HG02943 (cell line): ENCODE data around the gene B9D1.

ENCODE experiments used
- ATAC-seq: cut with Tn5 transposase; IDR thresholded peaks from one replicate; pipeline ENCODE4 v1.9.1; 2021; ENCODE audit warnings: mild to moderate bottlenecking, low read depth, moderate library complexity; ENCODE audit not compliant: unreplicated experiment

The B9D1 gene

DNA sequence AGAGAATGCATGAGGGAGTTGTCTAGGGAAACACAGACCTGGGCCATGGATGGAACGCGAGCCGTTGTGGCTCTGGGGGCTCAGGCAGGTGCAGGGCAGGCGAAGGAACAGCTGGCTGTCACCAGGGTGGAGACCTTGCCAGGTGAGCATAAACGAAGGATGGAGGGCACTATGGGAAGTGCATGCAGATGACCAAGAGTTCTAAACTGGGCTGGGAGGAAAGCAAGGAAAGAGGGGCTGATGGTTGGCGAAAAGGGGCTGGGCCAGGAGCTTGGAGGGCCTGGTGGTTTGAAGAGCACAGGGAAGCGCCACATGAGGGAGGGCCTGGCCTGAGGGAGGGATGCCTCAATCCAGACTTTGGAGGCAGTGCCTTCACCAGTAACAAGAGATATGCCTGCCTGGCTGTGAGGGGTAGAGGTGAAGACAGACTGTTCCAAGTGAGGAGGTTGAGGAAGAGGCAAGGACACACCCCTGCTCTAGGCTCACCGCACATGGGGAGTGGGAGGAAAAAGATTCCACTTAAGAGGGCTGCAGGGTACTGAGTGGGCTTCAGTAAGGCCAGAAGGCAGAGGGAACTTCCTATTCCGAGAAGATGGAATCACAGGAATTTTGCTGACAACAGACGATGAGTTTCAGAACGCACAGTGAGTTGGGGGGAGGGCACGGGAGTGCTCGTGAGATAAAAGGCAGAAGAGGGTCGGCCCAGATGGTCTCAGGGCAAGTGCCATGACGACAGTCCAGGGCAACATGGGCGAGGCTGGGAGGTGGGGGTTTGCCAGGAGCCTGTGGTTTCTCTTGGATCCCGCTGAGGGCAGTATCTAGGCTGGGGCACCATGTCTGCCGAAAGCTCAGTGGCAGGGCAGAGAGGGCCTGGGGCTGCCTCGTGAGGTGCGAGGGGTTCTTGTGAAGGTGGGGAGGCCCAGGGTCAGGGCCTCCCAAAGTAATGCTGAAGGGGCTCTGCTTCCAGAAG lies 20.6 kb downstream of the B9D1 start:
- ATAC-seq = no peak

DNA sequence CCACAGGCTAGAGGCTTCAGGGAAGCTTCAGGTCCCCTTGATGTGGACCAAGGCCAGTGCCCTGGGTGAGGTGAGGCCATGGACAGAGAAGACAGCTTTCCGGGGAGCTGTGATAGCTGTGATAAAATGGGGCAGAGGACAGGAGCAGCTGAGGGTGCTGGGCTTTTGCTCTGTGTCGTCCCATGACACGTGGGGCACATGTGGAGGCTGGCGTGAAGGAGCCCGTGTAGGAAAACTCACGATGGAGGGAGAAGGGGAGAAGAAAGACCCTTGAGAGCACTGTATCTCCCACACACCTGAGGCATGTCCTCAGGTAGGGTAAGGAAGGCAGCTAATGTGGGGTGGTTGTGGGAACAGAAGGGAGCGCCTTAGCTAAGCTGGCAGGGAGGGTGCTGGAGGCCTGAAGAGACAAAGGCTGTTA lies 21.3 kb downstream of the B9D1 start:
- ATAC-seq = no peak

DNA sequence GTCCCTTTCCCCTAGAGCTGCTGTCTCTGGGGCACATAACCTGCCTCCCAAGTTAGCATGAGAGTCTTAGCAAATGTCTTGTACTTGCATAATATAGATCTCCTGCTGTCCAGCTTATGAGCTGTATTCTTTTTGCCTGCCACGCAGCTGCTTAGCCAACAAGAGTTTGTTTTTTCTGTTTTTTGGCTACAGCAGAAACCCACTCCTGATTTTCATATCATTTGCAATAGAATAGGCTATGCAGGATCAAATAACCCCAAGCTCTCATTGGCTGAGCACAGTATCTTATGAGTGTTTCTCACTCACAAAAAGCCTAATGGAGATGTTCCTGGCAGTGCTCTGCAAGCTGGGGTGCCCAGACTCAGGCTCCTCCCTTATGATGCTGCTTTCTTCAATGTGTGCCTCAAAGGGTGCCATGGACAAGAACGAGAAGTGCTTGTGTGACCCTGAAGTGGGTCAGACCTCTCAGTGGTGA lies 23.1 kb downstream of the B9D1 start:
- ATAC-seq = no peak

DNA sequence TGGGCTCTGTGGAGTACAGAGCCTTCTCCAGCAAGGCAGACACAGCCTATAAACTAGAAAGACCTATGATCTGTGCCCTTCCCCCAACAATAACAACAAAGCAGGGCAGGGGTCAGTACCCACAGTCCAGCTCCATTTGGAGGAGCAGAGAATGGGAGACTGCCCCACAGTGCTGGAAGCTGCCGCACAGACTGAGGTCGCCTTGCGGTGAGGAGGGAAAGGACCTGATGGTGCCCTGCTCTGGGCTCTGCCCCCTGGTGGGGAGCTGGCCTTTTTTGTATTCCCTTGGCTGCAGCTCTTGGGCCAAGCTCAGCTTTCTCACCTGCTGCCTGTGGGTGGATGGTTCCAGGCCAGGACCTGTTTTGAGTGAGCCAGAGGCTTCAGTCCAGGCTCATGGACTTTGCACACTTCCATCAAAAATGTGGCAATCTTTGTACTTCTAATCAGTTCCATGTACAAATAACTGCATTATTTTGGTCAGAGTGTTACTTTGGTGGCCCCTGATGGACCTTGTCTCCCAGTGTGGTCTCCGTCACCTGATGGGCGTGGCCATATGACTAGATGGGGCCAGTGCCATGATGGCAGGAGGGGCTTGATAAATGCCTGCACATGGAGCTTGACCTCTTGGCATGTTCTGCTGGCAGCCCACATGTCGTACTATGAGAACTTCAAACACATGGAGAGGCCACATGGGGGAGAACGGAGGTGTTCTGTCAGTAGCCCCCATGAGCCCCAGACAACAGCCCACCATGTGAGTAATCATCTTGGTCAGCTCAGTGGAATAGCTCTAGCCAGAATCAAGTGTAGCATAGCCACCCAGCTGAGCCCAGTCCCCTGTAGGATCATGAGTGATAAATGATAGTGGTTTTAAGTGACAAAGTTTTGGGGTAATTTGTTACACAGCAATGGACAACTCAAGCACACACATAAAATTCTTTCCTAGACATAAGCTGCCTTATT lies 24.2 kb downstream of the B9D1 start:
- ATAC-seq = no peak

DNA sequence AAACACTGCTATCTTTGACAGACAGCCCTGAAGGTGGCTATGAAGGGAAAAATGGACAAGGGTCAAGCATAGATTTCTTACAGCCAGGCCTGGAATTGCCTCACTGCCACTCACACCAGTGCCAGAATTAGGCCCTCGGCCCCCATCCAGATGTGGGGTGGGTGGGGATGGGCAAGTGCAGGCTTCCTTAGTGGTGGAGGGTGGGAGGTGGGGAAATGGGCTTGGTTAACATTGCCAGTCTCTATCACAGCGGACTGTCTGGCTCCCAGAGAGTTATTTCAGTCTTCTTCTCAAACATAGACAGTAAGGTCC lies 24.9 kb downstream of the B9D1 start:
- ATAC-seq = no peak

DNA sequence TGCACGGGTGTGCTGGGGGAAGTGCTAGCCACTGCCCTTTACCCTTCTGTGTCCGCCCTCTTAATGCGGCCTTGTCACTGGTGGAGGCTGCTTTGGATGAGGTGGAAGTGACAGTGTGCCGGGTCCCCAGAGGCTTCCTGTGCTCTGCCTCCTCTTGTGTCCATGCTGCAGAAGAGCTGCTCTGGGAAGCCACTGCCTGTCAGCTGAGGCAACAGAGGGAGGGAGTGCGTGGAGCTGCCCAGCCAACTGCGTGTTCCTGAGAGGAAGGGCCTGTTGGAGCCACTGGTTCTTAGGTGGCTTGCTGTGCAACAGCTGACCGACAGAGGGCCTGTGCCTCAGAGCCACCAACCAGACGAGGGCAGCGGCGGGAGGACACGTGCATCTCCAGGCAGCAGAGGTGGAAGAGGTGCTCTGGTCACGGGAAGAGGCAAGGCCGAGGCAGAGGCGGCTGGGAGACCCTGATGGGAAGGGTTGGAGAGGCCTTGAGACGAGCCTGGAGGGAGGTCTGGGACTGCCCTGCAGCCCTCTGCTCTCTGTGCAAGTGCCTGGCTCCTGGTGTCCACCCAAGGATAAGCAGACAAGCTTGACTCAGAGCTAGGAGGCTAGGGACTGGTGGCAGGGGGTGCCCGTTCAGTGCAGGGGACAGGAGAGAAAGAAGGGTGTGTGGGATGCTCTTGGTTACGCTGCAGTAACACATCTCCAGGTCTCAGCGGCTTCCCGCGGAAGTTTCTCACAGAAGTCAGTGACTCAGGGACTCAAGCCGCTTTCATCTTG lies 25.4 kb downstream of the B9D1 start:
- ATAC-seq = no peak

DNA sequence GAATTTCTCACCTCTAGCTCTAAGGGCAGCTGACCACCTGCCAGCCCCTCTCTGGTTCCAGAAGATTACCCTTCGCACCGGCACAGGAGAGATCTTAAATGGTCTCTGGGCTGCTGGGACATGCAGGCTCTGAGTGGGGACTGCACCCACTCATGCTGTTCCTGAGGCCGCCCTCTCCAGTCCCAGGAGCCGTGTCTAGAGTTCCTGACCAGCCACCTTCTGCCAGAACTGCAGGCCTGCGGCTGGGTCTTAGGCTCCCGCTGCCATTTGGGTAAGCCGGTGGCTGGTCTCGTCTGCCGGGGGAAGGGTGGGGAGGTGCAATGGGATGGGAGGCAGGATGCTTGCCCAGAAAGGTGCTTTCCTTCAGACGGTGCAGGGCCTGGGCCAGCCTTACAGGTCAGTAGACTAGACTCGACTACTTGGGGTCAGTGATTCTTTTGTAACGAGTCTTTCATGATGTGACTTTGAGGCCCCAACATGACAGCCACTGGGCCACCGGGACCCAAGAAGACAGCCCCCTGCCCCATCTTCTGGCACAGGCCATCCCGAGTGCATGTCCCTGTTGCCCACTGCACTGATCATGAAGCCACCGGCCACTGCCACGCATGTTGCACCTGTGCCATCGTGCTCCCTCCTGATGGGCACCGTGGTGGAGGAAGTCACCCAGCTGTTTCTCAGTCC lies 26.4 kb downstream of the B9D1 start:
- ATAC-seq = no peak

DNA sequence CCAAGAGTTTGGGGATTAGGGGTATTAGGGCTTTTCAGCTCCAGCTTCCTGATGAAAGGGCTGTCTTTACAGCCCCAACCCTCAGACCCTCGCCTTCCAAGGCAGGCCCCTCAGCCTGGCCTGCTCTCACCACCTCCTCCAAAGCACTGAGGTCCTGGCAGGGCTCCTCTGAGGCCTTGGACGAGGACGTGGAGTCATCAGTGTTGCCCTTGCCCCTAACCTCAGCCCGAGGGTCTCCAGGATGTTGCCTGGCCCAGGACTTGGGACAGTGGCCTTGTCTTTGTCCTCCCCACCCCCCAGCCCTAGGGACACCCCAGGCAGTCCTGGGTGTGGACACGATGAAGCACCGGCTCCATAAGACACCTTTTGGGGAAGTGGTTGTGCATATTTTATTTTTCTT lies 28.2 kb downstream of the B9D1 start:
- ATAC-seq = no peak

DNA sequence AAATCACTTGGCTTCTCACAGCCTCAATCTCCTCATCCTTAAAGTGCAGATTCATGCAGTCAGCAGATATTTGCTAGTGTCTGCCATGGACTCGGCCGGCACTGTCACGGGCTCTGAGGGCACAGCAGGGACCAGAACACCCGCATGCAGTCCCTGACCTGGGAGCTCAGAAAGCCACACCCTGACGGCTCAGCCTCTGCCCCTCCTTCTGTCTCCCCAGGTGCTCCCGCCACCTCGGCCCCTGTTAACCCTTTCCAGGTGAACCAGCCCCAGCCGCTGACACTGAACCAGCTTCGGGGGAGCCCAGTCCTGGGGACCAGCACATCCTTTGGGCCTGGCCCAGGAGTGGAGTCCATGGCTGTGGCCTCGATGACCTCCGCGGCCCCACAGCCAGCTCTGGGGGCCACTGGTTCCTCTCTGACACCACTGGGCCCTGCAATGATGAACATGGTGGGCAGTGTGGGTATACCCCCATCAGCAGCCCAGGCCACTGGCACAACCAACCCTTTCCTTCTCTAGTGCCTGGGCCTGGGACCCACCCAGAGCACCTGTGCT lies 28.7 kb downstream of the B9D1 start:
- ATAC-seq = no peak

DNA sequence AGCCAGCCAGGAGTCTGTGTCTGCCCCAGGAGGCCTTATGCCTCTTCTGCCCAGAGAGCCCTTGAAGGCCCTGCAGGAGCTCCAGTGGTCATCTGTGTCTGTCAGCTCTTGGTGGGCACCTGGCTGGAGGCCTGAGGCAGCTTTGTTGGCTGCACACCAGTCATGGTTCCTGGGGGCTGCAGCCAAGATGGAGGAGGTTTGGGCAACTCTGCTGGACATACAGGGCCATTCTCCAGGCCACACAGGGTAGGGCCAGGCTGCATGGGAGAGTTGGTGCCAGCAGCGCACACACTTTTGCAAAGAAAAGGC lies 29.4 kb downstream of the B9D1 start:
- no peak for ATAC-seq

DNA sequence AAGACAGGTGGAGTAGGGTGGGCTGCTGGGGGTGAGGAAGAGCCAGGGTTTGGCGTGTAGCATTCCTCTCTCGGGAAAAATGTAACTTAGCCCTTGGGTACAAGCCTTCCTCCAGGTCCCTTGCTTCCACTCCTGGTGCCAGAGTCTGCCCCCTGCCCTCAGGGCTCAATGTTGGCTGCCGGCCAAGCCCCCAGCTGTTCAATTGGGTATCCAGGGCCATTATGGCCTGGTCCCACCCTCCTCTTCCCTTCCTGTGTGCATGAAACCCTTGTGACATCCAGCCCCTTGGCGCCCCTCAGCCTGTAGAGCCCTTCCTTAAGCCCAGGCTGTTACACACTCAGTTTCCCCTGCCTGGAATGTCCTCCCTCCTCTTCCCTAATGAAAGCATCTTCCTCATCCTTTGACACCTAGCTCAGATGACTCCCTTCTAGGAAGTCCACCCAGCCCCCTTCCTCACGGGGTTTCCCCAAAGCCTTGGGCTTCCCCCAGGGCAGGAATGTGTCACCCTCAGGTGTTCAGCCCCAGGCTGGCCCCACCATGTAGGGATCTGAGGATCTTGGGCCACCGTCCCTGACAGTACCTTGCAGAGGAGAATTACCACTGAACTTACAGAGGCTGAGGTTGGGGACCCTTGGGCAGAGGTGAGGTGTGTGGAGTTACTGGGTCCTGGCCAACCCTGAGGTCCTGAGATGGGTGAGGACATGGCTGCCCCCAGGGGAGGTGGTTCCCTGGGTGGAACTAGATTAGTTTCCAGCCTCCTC lies 30.0 kb downstream of the B9D1 start:
- no peak for ATAC-seq

DNA sequence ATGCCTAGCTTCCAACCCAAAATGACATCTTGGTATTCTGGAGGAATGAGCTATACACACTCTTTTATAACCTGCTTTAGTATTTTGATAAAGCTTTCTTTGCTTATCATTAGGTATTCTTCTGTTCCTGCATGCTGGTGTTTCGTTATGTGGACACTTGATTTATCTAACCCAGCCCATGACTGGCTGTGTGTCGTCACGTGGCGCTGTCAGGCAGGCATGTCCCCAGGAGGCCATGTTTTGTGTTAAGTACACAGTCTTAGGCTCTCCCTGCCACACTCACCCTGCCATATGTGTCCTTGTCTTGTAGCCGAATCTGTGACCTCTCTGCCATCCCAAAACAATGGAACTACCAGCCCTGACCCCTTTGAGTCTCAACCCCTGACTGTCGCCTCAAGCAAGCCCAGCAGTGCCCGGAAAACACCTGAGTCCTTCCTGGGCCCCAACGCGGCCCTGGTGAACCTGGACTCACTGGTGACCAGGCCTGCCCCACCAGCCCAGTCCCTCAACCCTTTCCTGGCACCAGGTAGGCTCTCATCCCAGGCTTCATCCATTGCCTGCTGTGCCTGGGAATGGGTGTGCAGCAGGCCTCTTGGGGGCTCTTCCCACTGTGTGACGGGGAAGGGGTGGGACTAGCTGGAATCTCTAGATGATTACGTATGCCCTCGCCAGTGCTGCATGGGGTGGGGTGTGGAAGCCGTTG lies 30.8 kb downstream of the B9D1 start:
- ATAC-seq = no peak

DNA sequence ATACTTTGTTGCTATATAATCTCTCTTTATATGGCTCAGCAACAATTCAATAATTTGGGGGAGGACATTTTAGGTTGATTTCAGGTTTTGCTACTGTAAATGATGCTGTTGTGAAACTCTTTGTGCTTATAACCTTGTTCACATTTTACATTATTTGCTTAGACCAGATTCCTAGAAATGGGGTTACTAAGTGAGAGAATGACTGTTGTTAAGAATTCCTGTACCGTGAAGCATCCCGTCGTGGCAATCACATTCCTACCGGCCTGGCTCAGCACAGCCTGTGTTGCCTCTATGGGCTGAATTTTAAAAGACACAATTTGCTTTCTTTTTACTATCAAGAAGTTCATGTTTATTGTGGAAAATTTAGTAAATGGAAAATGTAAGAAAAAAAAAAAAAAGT lies 31.4 kb downstream of the B9D1 start:
- ATAC-seq = no peak

DNA sequence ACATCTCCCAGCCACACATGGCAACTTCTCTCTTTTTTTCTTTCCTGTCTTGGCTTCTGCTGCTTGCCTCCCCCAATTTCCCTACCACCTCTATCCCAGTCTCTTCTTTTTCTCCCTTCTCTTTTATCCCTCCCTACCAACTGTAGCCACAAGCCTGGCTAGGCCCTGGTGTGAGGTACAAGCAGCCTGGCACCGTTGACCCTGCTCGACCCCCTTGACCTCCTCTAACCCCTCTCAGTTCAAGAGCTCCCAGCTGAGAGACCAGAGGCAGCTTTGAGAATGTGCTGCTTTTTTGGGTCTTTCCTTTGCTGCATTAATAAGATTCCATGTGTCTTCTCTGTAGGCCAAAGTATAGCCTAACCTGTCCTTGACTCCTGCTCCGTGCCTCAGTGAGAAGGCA lies 32.3 kb downstream of the B9D1 start:
- ATAC-seq = no peak

DNA sequence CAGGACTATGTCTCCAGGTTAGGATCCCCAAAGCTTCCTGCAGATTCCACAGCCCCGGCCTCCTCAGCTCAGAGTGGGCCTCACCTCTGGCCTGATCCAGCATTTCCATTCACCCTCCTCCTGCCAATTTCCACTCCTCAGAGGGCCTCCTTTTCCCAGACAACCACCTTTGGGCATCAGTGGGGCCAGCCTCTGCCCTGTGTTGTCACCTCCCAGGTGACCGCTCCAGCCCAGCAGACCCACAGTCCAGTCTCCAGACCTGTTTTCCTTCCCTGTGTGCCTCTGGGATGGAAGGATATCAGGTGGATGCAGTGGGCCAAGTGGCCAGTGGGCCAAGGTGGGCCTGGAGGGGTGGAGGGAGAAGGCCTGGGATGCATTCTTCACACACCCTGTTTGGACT lies 32.7 kb downstream of the B9D1 start:
- no peak for ATAC-seq

DNA sequence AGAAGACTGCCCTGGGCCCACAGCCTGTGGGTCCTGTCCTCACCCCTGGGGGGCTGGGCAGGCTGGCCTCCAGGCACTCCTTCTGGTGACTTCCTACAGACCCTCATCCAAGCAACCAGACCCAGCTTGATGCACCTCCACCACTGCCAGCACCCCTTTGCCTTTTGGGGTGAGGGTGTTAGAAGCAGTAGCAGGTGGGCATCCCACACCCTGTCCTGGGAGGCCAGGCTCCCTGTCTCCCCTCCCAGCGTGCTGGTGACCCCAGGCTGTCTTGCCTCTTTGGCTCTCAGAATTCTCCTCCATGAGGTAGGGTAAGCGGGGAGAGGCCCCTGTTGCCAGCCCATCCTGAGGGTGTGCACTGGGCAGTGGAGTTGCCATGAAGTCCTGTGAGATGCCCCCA lies 33.4 kb downstream of the B9D1 start:
- ATAC-seq = no peak

DNA sequence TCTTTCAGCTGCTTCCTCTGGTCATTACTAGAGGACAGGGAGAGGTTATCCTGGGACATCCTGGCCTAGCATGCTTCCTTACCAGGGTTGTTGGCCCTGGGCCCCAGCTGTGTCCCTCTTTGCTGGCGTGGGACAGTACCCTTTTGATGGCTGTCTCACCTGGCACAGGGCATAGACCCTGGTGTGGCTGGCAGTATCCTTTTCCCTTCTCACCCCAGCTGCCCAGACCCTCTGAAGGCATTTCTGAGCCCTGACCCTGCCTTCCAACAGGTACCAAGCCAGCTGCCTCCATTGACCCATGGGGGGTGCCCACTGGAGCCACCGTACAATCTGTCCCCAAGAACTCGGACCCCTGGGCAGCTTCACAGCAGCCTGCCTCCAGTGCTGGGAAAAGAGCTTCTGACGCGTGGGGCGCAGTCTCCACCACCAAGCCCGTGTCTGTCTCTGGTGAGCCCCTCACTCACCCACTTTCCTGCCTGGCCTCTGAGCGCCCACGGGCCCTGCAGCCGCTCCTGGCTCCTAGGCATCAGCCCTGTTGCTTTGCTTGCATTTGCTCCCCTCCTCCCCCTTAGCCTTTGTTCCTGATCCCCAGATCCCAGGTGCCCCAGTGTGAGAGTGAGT lies 34.0 kb downstream of the B9D1 start:
- no peak for ATAC-seq
